Endothelial cell of umbilical vein (primary cell): ENCODE data around the gene TTC4. TPM values are rescaled to one million over a fixed set of nuclear protein-coding genes. Genes with fewer than 3 reads are reported as not detected.

Experiments
- BruUV-seq: library from RNA; stranded (reverse); fragments of 400-500 nt; replicated peaks from 2 replicates; lab custom pipeline; 2021; lab: Mats Ljungman, UMichigan
- CTCF ChIA-PET: fragments of 300-600, 350-600 bp; sonication (Branson Sonifier 250); formaldehyde crosslinking; loops from one replicate; lab custom pipeline; 2021; ENCODE audit warnings: antibody characterized with exemption, inconsistent platforms; lab: Charles Lee
- POLR2A ChIA-PET: fragments of 300-600, 350-600 bp; sonication (Branson Sonifier 250); formaldehyde crosslinking; loops from one replicate; lab custom pipeline; 2021; ENCODE audit warnings: antibody characterized with exemption, inconsistent platforms; lab: Charles Lee
- DNase-seq: peaks from one replicate; pipeline ENCODE4 v3.0.0-alpha.2; 2011; ENCODE audit warnings: low read depth, low spot score
- FAIRE-seq: peaks from 2 replicates; lab custom pipeline; 2011; peaks lifted over from hg19 to GRCh38; lab: Jason Lieb, UNC
- H2AFZ ChIP-seq: 2 replicates; pipeline ENCODE4 v1.6.0; 2012; ENCODE audit warnings: low read depth, low read length, control low read depth, inconsistent platforms
- H3K27ac ChIP-seq: 2 replicates; pipeline ENCODE4 v1.5.1; 2011; ENCODE audit warnings: low read depth, mild to moderate bottlenecking, control low read depth, low read length, moderate library complexity; ENCODE audit not compliant: insufficient read depth
- H3K27me3 ChIP-seq, 2 experiments: 2 replicates each; pipeline versions ENCODE4 v1.6.0 to v1.6.1; 2011; ENCODE audit warnings: low read length in 2 of 2, mixed read lengths in 1 of 2; ENCODE audit not compliant: control insufficient read depth in 2 of 2, insufficient read depth in 2 of 2
- H3K36me3 ChIP-seq, 2 experiments: 2 replicates in 1 of 2; 3 replicates in 1 of 2; pipeline ENCODE4 v1.5.1; 2011; ENCODE audit warnings: low read length in 2 of 2, mild to moderate bottlenecking in 1 of 2, moderate library complexity in 1 of 2; ENCODE audit not compliant: control insufficient read depth in 2 of 2, insufficient read depth in 2 of 2; ENCODE audit errors: extremely low read depth in 1 of 2
- H3K4me1 ChIP-seq: 3 replicates; pipeline ENCODE4 v1.5.1; 2011; ENCODE audit warnings: mild to moderate bottlenecking, low read length; ENCODE audit not compliant: control insufficient read depth, insufficient read depth; ENCODE audit errors: extremely low read depth
- H3K4me2 ChIP-seq: 2 replicates; pipeline ENCODE4 v1.6.1; 2011; ENCODE audit warnings: low read length, control low read depth, mixed read lengths; ENCODE audit not compliant: insufficient read depth
- H3K4me3 ChIP-seq, 3 experiments: fragments of 200-600 bp in 1 of 3; sonication (generic), shearing (Covaris generic) in 1 of 3; replicated peaks in 1 of 3; 2 replicates each; pipeline ENCODE4 v1.5.1; 2011 to 2016; ENCODE audit warnings: control low read depth in 3 of 3, low read length in 3 of 3, mild to moderate bottlenecking in 2 of 3, inconsistent platforms in 1 of 3, low read depth in 1 of 3, moderate library complexity in 1 of 3; ENCODE audit not compliant: insufficient read depth in 1 of 3
- H3K79me2 ChIP-seq: 2 replicates; pipeline ENCODE4 v1.6.0; 2012; ENCODE audit warnings: low read length, inconsistent platforms; ENCODE audit not compliant: control insufficient read depth, insufficient read depth
- H3K9ac ChIP-seq: replicated peaks from 2 replicates; pipeline ENCODE3; 2011; ENCODE audit warnings: low read length, control low read depth; ENCODE audit not compliant: insufficient read depth; ENCODE audit errors: extremely low read depth
- H3K9me1 ChIP-seq: replicated peaks from 3 replicates; pipeline ENCODE4 v1.6.0; 2011; ENCODE audit warnings: mild to moderate bottlenecking, low read length; ENCODE audit not compliant: control insufficient read depth, insufficient read depth; ENCODE audit errors: extremely low read depth
- H3K9me3 ChIP-seq: replicated peaks from 2 replicates; pipeline ENCODE4 v1.5.1; 2012; ENCODE audit warnings: low read length, inconsistent platforms; ENCODE audit not compliant: control insufficient read depth, insufficient read depth
- H4K20me1 ChIP-seq: replicated peaks from 2 replicates; pipeline ENCODE3; 2011; ENCODE audit warnings: mild to moderate bottlenecking, low read length; ENCODE audit not compliant: control insufficient read depth, insufficient read depth; ENCODE audit errors: extremely low read depth
- CTCF ChIP-seq, 2 donors: IDR thresholded peaks; 1 replicate in 1 of 2; 2 replicates in 1 of 2; pipeline ENCODE4 v1.5.1; 2011; ENCODE audit warnings: low read length in 2 of 2, mild to moderate bottlenecking in 2 of 2, moderate library complexity in 2 of 2, control low read depth in 1 of 2, inconsistent platforms in 1 of 2, low read depth in 1 of 2; ENCODE audit not compliant: insufficient read depth in 1 of 2; ENCODE audit errors: extremely low read depth in 1 of 2
- EZH2 ChIP-seq: IDR thresholded peaks from 2 replicates; pipeline ENCODE4 v1.6.1; 2012; ENCODE audit warnings: borderline replicate concordance, low read depth, mild to moderate bottlenecking, moderate library complexity, low read length, inconsistent platforms; ENCODE audit not compliant: severe bottlenecking
- FOS ChIP-seq: IDR thresholded peaks from 2 replicates; pipeline ENCODE4 v1.6.1; 2011; ENCODE audit warnings: mild to moderate bottlenecking, low read length, moderate library complexity, borderline replicate concordance; ENCODE audit not compliant: insufficient read depth
- GATA2 ChIP-seq: IDR thresholded peaks from 2 replicates; pipeline ENCODE4 v1.7.0; 2011; ENCODE audit warnings: low read depth, mild to moderate bottlenecking, moderate library complexity, mixed read lengths, low read length; ENCODE audit not compliant: insufficient read length, insufficient read depth
- JUN ChIP-seq: IDR thresholded peaks from 2 replicates; pipeline ENCODE4 v1.6.1; 2011; ENCODE audit warnings: borderline replicate concordance, low read depth; ENCODE audit not compliant: insufficient read length, insufficient read depth
- MYC ChIP-seq: IDR thresholded peaks from one replicate; pipeline ENCODE4 v1.6.1; 2011; ENCODE audit warnings: mild to moderate bottlenecking, low read depth, low read length
- POLR2A ChIP-seq: IDR thresholded peaks from 2 replicates; pipeline ENCODE4 v1.6.1; 2012; ENCODE audit warnings: low read depth, mild to moderate bottlenecking, control low read depth, low read length
- POLR2AphosphoS5 ChIP-seq: IDR thresholded peaks from 2 replicates; pipeline ENCODE4 v1.6.1; 2012; ENCODE audit warnings: low read depth, mild to moderate bottlenecking, control low read depth, low read length, moderate library complexity; ENCODE audit not compliant: insufficient read depth
- dilution Hi-C: fragments of 300-500 bp; cut with MboI; formaldehyde crosslinking; loops from one replicate; pipeline ENCODE4 v1.15.0; 2019; ENCODE audit warnings: low sequenced_read_pairs; ENCODE audit not compliant: extremely low pct_ligation_motif_present
- intact Hi-C: fragments of 100-400 bp; cut with micrococcal nuclease; formaldehyde crosslinking; loops from one replicate; pipeline ENCODE4 v1.10.0; 2022
- polyA plus RNA-seq, 4 experiments: library from polyadenylated mRNA; depleted of rRNA in 3 of 4; stranded (reverse) in 3 of 4; unstranded in 1 of 4; fragments of >200 nt; gene quantifications; 2 replicates each; pipeline versions ENCODE4 v1.2.1 to v1.2.3, GENCODE V29; 2011 to 2012; ENCODE audit warnings: missing spikeins in 1 of 4
- total RNA-seq: library from RNA; stranded (reverse); gene quantifications from 2 replicates; pipeline ENCODE4 v1.2.3, GENCODE V29; 2021
- TF ChIP-seq, protein P1 (sequence below): IDR thresholded peaks from 2 replicates; pipeline ENCODE4 v1.6.1; 2011; ENCODE audit not compliant: insufficient read depth, insufficient read length

TTC4 gene
- total and polyA plus RNA-seq, 2 donors (not counting 3 experiments of a cell fraction or from before 2014, with no cell fraction given): 19.2 to 28.8 TPM

- no TSS peak for BruUV-seq
- DNase-seq: no peak
- ChIA-PET POLR2A (no interaction called here), CTCF (no interaction called here)
- H3K79me2 ChIP-seq: no peaks in the 10 kb centered on the region
- TF ChIP-seq, protein P1, sequence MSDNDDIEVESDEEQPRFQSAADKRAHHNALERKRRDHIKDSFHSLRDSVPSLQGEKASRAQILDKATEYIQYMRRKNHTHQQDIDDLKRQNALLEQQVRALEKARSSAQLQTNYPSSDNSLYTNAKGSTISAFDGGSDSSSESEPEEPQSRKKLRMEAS: no peak
- TF ChIP-seq POLR2AphosphoS5: no peak
- no peak for TF ChIP-seq CTCF (IDR thresholded peaks at IDR 0.05; ENCODE audit: extremely low read depth in 1 of 2, insufficient read depth in 1 of 2, low read depth in 1 of 2, low read length in 2 of 2)
- no peak for TF ChIP-seq JUN
- TF ChIP-seq GATA2: no peak
- TF ChIP-seq POLR2A: no peak
- no peak for TF ChIP-seq MYC
- no peak for TF ChIP-seq FOS
- no peak for TF ChIP-seq EZH2
- no peaks in the 10 kb centered on the region for H3K9me1 ChIP-seq
- no peak for FAIRE-seq
- no peaks in the 10 kb centered on the region for H3K36me3 ChIP-seq
- H3K4me1 ChIP-seq: no peaks in the 10 kb centered on the region
- no peak overlapping the region for H3K4me3 ChIP-seq
- H2AFZ ChIP-seq: no peak overlapping the region
- H3K9me3 ChIP-seq: no peaks in the 10 kb centered on the region
- no peak overlapping the region for H3K27ac ChIP-seq
- intact Hi-C loops (no loop called here), dilution Hi-C loops (no loop called here)
- no peak overlapping the region for H3K9ac ChIP-seq
- H3K27me3 ChIP-seq: peaks cover 0 to 2% of the 10 kb centered on the region in 2 experiments
- H4K20me1 ChIP-seq: no peaks in the 10 kb centered on the region
- H3K4me2 ChIP-seq: no peak overlapping the region
Measured at GRCh38 chr1:54683453-54683852, 32.2 kb upstream of the TTC4 start.
